Immature natural killer cell (primary cell): ENCODE measurements around the gene ANKS1B. TPM values are rescaled to one million over a fixed set of nuclear protein-coding genes. Genes with fewer than 3 reads are reported as not detected.

Source experiments
- DNase-seq, 3 donors: peaks; one replicate each; pipeline ENCODE4 v3.0.0; 2022; ENCODE audit warnings: mixed read lengths in 1 of 3
- H3K27ac Mint-ChIP-seq, 6 donors: one replicate each; pipeline ENCODE4 v1.8.0; 2020; ENCODE audit warnings: mixed read lengths in 6 of 6, mild to moderate bottlenecking in 5 of 6, inconsistent platforms in 4 of 6, moderate library complexity in 3 of 6
- H3K27me3 Mint-ChIP-seq, 3 donors: one replicate each; pipeline ENCODE4 v1.8.0; 2020 to 2021; ENCODE audit warnings: low read depth in 3 of 3, mild to moderate bottlenecking in 3 of 3, mixed read lengths in 3 of 3, moderate library complexity in 3 of 3, inconsistent platforms in 1 of 3
- H3K36me3 Mint-ChIP-seq, 3 donors: one replicate each; pipeline ENCODE4 v1.8.0; 2020; ENCODE audit warnings: mixed read lengths in 3 of 3, inconsistent platforms in 2 of 3, mild to moderate bottlenecking in 2 of 3
- H3K4me1 Mint-ChIP-seq, 2 donors: one replicate each; pipeline ENCODE4 v1.8.0; 2020; ENCODE audit warnings: inconsistent platforms in 2 of 2, mild to moderate bottlenecking in 2 of 2, mixed read lengths in 2 of 2, moderate library complexity in 1 of 2
- H3K4me3 Mint-ChIP-seq, 5 donors: one replicate each; pipeline ENCODE4 v1.8.0; 2020; ENCODE audit warnings: mild to moderate bottlenecking in 5 of 5, mixed read lengths in 5 of 5, inconsistent platforms in 3 of 5, moderate library complexity in 3 of 5
- H3K9me3 Mint-ChIP-seq, 6 donors: one replicate each; pipeline ENCODE4 v1.8.0; 2020; ENCODE audit warnings: mild to moderate bottlenecking in 6 of 6, mixed read lengths in 6 of 6, inconsistent platforms in 4 of 6, moderate library complexity in 3 of 6
- polyA plus RNA-seq, 3 donors: library from polyadenylated mRNA; unstranded; fragments of 300-500 nt; fragmentation: Illumina TruSeq; gene quantifications; one replicate each; pipeline ENCODE4 v1.2.3, GENCODE V29; 2021

Gene ANKS1B
- polyA plus RNA-seq, 3 donors from 2014 or later: not detected

DNA sequence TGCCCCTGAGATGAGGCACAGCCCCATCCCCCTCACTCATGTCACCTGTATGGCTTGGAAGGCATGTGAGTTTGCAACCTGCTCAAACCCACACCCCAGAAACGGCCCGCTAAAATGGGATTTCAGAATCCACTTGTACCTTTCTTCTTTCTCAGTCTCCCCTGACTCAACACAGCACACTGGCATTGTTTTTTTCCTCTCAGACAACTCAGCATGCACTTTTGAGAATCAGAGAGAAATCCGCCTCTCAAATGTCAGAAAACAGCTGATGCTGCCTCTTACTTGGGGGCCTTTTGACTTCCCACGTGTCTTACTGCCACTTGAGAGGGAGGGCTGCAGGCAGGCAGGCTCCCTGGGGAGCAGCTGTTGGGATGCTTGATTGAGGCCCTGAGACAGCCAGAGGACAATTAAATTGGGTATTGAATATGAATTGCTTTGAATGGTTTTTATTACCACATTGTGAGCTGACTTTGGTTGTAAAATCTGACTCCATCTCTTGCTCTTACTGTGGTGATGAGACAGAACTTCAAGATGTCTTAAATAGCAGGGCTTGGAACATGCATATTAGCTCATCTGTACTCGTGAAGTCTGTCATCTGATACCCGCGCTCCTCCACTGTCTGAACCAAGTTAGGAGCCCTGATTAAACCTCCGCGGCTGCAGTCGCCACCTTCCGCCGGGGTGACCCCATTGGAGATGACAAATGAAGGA is 1243.0 kb downstream of the ANKS1B start:
- DNase-seq: no peak
- H3K27me3 Mint-ChIP-seq: peaks cover 6 to 14% (median 7%) of the 10 kb centered on the region in 3 donors
- peaks cover 0 to 6% (median 0%) of the 10 kb centered on the region in 3 donors for H3K36me3 Mint-ChIP-seq
- H3K4me1 Mint-ChIP-seq: peaks cover 7% of the 10 kb centered on the region in 2 donors
- no peak overlapping the region for H3K4me3 Mint-ChIP-seq
- H3K9me3 Mint-ChIP-seq: no peaks in the 10 kb centered on the region
- no peak overlapping the region for H3K27ac Mint-ChIP-seq

DNA sequence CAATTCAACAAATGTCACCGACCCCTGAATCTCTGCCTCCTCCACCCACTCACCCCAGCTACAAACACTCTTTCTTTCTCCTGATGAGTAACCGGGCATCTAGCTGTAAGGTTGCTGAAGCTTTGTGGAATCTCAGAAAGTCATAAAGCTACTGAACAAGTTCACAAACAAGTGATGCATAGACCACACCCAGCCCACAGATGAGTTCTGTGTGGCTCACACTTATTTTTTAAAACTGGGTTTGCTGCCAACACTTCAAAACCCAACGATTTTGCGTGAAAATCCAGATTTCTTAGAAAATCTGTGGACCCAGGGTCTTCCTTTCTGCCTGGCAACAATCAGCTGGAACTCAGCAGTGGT is 1243.6 kb downstream of the ANKS1B start:
- Mint-ChIP-seq H3K9me3 (no peaks in the 10 kb centered on the region), H3K27ac (no peak overlapping the region)

DNA sequence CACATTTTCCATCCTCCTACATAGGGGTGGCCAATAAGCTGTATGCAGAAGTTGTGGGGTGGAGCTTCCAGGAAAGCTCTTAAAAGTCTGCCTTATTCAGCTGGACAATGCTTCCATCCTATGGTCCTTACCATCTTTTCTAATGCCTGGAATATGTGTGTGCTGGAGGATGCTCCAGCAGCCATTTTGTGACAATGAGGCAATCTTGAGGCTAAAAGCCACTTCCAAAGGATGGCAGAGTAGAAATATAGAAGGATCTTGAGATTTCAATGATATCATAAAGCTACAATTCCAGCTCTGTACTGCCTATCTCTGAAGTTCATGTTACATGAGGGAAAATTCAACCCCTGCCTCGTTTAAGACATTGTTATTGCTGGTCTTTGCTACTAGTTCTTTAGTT is 1244.0 kb downstream of the ANKS1B start:
- Mint-ChIP-seq H3K9me3 (no peaks in the 10 kb centered on the region), H3K4me3 (no peak overlapping the region), H3K36me3 (peaks cover 1 to 13% (median 6%) of the 10 kb centered on the region in 3 donors), H3K4me1 (no peaks in the 10 kb centered on the region), H3K27ac (no peak overlapping the region), H3K27me3 (peaks cover 2 to 9% (median 3%) of the 10 kb centered on the region in 3 donors)
- no peak for DNase-seq

More for the DNA sequence above, 1243.6 kb downstream of the ANKS1B start:
- H3K27me3 Mint-ChIP-seq: peaks cover 2 to 11% (median 3%) of the 10 kb centered on the region in 3 donors
- no peak overlapping the region for H3K4me3 Mint-ChIP-seq
- DNase-seq: no peak
- peaks cover 3 to 4% of the 10 kb centered on the region in 2 donors for H3K4me1 Mint-ChIP-seq
- peaks cover 0 to 9% (median 2%) of the 10 kb centered on the region in 3 donors for H3K36me3 Mint-ChIP-seq

DNA sequence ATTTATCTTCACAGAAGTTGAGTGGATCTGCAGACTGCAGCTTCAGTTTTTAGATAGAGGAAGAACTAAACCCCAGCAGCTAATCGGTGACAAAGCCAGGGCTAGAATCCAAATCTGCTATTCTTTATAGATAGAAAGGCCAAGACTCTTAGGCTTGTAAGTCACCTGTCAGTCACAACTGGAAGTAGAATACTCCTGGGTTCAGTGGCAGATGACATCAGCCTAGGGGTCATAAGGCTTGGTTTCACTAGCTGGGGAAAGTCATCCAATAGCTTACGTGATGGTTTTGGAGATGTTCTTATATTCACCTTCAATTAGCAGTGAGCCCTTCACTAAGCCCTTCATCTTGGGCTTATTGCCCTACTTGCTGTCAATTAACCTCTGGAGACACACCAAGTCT is 1246.2 kb downstream of the ANKS1B start:
- no peak overlapping the region for H3K27ac Mint-ChIP-seq
- no peak overlapping the region for H3K4me3 Mint-ChIP-seq
- no peak for DNase-seq
- H3K4me1 Mint-ChIP-seq: no peaks in the 10 kb centered on the region
- peaks cover 2 to 6% (median 3%) of the 10 kb centered on the region in 3 donors for H3K27me3 Mint-ChIP-seq
- peaks cover 15 to 31% (median 21%) of the 10 kb centered on the region in 3 donors for H3K36me3 Mint-ChIP-seq
- no peaks in the 10 kb centered on the region for H3K9me3 Mint-ChIP-seq

DNA sequence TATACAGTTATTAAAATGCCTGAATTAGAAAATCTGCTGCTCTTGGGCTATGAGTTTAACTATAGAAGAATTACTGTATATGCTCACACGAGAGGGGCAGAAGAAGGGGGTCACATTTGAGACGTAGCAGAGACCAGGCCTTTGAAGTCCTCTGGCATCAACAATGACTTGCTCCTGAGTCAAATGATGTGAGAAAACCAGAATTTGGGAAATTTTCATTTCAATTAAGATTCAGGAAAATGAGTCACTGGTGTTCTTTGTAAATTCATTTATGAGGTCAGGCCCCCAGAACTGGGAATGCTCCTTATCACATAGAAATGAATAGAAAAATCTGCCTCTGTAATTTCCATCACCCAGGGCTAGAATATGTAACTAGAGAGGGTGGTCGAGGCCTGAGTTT is 1246.7 kb downstream of the ANKS1B start:
- Mint-ChIP-seq H3K27me3 (peaks cover 2 to 4% (median 3%) of the 10 kb centered on the region in 3 donors), H3K4me3 (no peak overlapping the region), H3K36me3 (peaks cover 15 to 32% (median 21%) of the 10 kb centered on the region in 3 donors), H3K27ac (no peak overlapping the region), H3K4me1 (no peaks in the 10 kb centered on the region), H3K9me3 (no peaks in the 10 kb centered on the region)
- no peak for DNase-seq

DNA sequence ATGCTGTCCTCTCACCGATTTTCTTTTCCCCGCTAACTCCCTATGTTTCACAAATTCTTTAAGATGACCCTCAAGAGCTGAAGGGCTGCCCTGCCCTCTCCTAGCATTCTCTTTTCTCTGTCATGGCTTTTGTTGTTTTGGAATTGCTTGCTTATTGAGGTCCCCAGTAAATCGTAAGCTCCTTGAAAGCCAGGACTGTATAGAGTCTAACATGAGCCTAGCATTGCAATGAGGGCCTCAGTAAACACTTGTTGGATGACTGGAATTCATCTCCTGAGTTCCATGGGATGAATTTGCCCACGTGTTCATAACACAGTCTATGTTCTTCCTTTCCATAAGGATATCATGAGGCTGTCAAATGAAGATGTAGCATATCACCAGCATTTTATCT is 1247.4 kb downstream of the ANKS1B start:
- Mint-ChIP-seq H3K4me1 (no peaks in the 10 kb centered on the region), H3K27me3 (peaks cover 2 to 3% (median 3%) of the 10 kb centered on the region in 3 donors), H3K9me3 (no peaks in the 10 kb centered on the region), H3K36me3 (peaks cover 15 to 37% (median 21%) of the 10 kb centered on the region in 3 donors), H3K27ac (peak overlapping the region in 1 of 6 donors; percentile 23), H3K4me3 (no peak overlapping the region)
- DNase-seq: no peak

DNA sequence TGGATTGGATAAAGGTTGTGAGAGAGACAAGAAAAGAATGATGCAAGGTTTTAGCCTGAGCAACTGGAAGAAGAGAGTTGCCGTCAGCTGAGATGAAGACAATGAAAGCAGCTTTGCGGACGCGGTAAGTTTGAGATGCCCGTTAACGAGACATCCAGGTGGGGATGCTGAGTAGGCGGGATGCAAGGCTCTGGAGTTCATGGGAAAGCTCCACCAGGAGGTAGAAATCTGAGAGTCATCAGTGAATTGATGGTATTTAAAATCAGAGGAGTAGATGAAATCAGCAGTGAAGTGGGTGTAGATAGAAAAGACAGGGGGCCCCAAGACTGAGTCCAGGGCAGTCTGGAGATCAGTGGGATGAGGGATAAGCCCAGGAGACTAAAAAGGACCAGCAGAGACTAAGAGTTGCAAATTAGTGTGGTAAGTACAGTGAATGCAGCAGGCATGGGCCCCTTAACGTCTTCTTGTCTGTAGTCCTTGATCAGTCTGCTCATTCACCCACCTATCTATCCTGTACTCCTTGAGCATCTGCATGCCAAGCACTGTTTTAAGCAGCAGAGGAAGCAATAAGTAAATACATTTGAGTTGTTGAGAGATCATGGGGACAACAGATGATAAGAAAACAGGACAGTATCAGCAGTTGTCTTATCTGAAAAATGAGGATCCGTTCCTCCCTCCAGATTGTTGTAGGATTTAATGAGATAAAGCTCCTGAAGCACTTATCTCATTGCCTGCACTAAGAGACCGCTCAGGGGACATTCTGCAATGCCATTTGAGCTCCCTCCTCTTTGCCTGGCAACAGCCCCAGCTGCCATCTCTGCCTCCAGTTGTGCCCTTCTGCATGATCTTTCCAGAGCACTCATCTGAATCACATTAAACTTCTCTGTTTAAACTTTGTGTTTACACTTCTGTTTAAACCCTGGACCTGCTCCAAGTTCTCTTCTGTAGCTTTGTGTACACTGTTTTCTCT is 1248.1 kb downstream of the ANKS1B start:
- H3K4me3 Mint-ChIP-seq: no peak overlapping the region
- H3K27me3 Mint-ChIP-seq: peaks cover 2 to 3% (median 3%) of the 10 kb centered on the region in 3 donors
- H3K27ac Mint-ChIP-seq: peak overlapping the region in 2 of 6 donors; percentile 23 to 29
- no peak for DNase-seq
- no peaks in the 10 kb centered on the region for H3K4me1 Mint-ChIP-seq
- H3K36me3 Mint-ChIP-seq: peaks cover 15 to 42% (median 21%) of the 10 kb centered on the region in 3 donors
- H3K9me3 Mint-ChIP-seq: no peaks in the 10 kb centered on the region

DNA sequence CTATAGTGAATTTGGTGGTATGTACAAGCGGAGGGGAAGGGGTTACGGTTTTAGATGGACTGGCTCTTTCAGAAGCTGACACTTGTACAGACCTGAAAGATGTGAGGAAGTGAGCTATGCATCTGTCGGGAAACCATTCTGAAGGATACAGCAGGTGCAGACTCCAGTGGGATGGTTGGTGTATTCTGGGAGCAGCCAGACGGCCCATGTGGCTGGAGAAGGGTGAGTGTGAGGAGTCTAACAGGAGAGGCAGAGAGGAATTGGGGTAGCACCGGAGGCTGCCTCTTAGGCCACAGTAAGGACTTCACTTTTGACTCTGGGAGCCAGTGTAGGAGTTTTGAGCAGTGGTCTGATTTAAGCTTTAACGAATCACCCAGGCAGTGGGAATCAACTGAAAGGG is 1248.9 kb downstream of the ANKS1B start:
- Mint-ChIP-seq H3K27me3 (peaks cover 0 to 3% (median 3%) of the 10 kb centered on the region in 3 donors), H3K4me3 (no peak overlapping the region), H3K9me3 (no peaks in the 10 kb centered on the region), H3K36me3 (peaks cover 15 to 47% (median 21%) of the 10 kb centered on the region in 3 donors), H3K27ac (no peak overlapping the region), H3K4me1 (no peaks in the 10 kb centered on the region)
- DNase-seq: no peak

DNA sequence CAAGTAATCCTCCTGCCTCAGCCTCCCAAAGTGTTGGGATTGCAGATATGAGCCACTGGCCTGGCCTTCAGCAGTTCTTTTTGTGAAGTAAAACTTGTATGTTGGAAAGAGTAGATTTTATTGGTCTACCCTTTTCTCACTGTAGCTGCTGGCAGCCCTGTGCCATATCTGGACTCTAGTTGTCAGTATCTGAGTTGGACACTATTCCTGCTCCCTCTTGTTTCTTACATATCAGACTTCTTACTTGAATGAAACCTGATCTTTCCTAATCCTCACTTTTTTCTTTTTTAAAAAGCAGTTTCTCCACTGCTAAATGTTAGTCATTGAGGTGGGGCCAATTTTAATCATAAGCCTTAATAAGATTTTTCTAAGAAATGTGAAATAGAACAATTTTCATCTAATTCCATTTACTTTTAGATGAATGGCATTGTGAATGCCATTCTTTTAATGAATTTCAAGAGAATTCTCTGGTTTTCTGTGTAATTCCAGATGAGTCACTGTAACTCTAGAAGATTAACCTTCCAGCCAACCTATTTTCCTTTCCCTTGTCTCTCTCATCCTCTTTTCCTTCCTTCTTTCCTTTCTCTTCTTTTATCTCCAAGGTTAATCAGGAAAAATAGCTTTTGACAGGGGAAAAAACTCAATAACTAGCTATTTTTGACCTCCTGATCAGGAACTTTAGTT is 1250.9 kb downstream of the ANKS1B start:
- H3K9me3 Mint-ChIP-seq: no peaks in the 10 kb centered on the region
- peak overlapping the region in 1 of 6 donors; percentile 41 for H3K27ac Mint-ChIP-seq
- H3K4me3 Mint-ChIP-seq: no peak overlapping the region
- peaks cover 21 to 62% (median 24%) of the 10 kb centered on the region in 3 donors for H3K36me3 Mint-ChIP-seq
- no peak for DNase-seq
- no peaks in the 10 kb centered on the region for H3K27me3 Mint-ChIP-seq
- H3K4me1 Mint-ChIP-seq: no peaks in the 10 kb centered on the region

DNA sequence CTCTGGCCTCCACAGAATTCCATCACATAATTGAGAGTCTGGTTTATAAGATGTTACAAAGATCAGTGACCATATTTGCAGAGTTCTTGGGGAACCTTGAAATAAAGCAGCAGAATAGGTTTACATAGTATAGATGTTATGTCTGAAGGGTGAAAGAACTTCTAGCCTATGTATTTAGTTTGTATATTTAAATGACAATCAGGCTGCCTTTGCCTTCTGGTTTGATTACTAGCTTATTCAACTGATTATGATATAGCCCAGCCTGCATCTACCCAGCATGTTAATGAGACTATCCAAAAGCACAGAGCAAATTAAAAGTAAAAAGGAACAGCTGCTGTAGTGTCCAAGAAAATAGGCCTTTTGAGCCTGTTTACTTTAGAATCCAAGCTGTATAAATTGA is 1254.3 kb downstream of the ANKS1B start:
- no peaks in the 10 kb centered on the region for H3K27me3 Mint-ChIP-seq
- no peaks in the 10 kb centered on the region for H3K4me1 Mint-ChIP-seq
- H3K27ac Mint-ChIP-seq: peak overlapping the region in 1 of 6 donors; percentile 34
- no peak for DNase-seq
- H3K36me3 Mint-ChIP-seq: peaks cover 12 to 71% (median 27%) of the 10 kb centered on the region in 3 donors
- no peaks in the 10 kb centered on the region for H3K9me3 Mint-ChIP-seq
- no peak overlapping the region for H3K4me3 Mint-ChIP-seq

DNA sequence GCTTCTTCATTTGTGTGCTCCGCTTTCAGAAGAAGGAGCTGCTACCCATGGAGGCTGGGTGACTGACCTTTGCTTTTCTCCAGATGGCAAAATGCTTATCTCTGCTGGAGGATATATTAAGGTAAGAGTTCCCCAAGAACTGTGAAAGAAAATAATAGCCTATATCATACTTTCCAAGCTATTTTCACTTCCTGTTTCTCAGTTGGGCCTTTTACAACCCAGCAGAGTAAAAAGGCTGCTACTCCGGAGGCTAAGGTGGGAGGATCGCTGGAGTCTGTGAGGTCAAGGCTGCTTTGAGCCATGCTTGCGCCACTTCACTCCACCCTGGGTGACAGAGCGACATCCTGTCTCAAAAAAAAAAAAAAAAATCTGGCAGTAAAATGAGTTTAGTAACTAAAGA is 1257.5 kb downstream of the ANKS1B start:
- no peaks in the 10 kb centered on the region for H3K9me3 Mint-ChIP-seq
- no peaks in the 10 kb centered on the region for H3K4me1 Mint-ChIP-seq
- peaks cover 3 to 60% (median 28%) of the 10 kb centered on the region in 3 donors for H3K36me3 Mint-ChIP-seq
- DNase-seq: no peak
- H3K27me3 Mint-ChIP-seq: peaks cover 0 to 3% (median 0%) of the 10 kb centered on the region in 3 donors
- no peak overlapping the region for H3K27ac Mint-ChIP-seq
- no peak overlapping the region for H3K4me3 Mint-ChIP-seq

DNA sequence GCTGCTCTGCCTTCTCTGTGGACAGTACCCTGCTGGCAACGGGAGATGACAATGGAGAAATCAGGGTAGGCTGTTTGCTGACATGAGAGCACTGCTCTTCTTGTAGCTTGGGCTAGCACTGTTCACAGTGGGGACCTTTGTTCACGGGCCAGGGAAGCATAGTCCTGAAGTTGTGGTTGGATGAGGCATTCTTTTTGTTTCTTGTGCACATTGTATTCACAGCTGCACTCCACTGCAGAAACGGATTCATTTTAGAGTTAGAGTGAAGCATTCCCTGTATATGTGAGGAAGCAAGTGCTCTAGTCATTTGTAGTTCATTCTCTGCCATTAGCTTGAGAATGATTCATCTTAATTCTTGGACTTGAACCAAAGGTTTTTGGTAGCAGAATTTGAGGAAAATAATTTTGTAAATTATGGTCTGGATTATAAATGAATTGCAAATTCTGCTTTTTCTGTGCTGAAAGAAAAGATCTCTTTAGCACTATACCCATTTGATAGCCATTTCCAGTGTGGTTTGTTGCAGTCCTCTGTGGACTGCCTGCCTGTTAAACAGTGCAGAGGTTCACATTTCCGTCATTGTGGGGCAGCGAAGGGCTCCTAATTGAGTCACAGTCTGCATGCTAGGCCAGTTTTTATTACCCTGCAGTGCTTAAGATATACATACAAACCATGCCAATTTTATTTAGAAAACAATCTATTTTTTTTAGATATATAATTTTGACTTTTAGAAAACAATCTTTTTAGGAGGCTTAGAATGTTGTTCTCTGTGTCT is 1259.1 kb downstream of the ANKS1B start:
- Mint-ChIP-seq H3K4me3 (no peak overlapping the region), H3K27ac (peak overlapping the region in 2 of 6 donors; percentile 1 to 14), H3K36me3 (peaks cover 3 to 60% (median 37%) of the 10 kb centered on the region in 3 donors), H3K4me1 (no peaks in the 10 kb centered on the region), H3K9me3 (no peaks in the 10 kb centered on the region), H3K27me3 (peaks cover 0 to 3% (median 0%) of the 10 kb centered on the region in 3 donors)
- no peak for DNase-seq
